ENCODE measurements around the gene RPL23. TPM values are rescaled to one million over a fixed set of nuclear protein-coding genes. Genes with fewer than 3 reads are reported as not detected.

RPL23 gene
- total RNA-seq (2013; cell fraction: nucleolus; rRNA removed): 251 and 278 TPM in 2 replicates
- total RNA-seq (2014; rRNA removed): 2,317 and 2,414 TPM in 2 replicates
- 3,231 and 3,325 TPM in 2 replicates for total RNA-seq (2014; rRNA removed; fragmentation: Illumina TruSeq; extraction: Trizol)
- total RNA-seq (2021): 2,200 and 2,256 TPM in 2 replicates
- 15,073 TPM for polyA plus RNA-seq (2011; ENCODE audit: low read depth)
- 2,867 and 3,528 TPM in 2 replicates for polyA plus RNA-seq (2011; rRNA removed)
- polyA plus RNA-seq (2011; cell fraction: cytosol; rRNA removed): 1,769 and 1,817 TPM in 2 replicates
- 668 and 763 TPM in 2 replicates for polyA plus RNA-seq (2011; cell fraction: nucleus; rRNA removed)
- 4,332 and 4,612 TPM in 2 replicates for polyA plus RNA-seq (2012)
- polyA plus RNA-seq (2014; fragmentation: Illumina TruSeq; extraction: Trizol): 4,821 and 5,052 TPM in 2 replicates
- polyA plus RNA-seq (2014; fragmentation: Nextera tagmentation; extraction: Ambion mirVana): 1,000 to 10,000 TPM; 3,319 to 3,754 TPM
- polyA plus RNA-seq (2014; rRNA removed): 3,219 and 3,296 TPM in 2 replicates
- polyA plus RNA-seq (2016; fragmentation: Nextera tagmentation; extraction: Ambion mirVana): 1,000 to 10,000 TPM; 2,341 to 2,536 TPM
- 682 and 694 TPM in 2 replicates for polyA minus RNA-seq (2011; rRNA and poly(A)+ RNA removed)
- polyA minus RNA-seq (2011; cell fraction: cytosol; rRNA and poly(A)+ RNA removed): 326 and 362 TPM in 2 replicates
- 94.9 and 131 TPM in 2 replicates for polyA minus RNA-seq (2011; cell fraction: nucleus; rRNA and poly(A)+ RNA removed)
- Bru-seq, nascent RNA: percentile 100 among the genes with signal in this experiment
- BruChase-seq, experiment 1, labeled RNA remaining after a 6-hour chase: percentile 99 among the genes with signal in this experiment
- percentile 99 among the genes with signal in this experiment for BruChase-seq, experiment 2, labeled RNA remaining after a 2-hour chase
- long read RNA-seq, experiment 1, transcript RPL23-206 (5 exons, 2,821 nt): major isoform, 324 of 364 reads
- long read RNA-seq, experiment 1, partial matches to known transcripts: 34 of 364 reads
- long read RNA-seq, experiment 1, other reads (novel, unspliced or antisense): 5 of 364 reads
- long read RNA-seq, experiment 2, transcript RPL23-210 (2 exons, 429 nt): minor isoform, 5 of 679 reads
- long read RNA-seq, experiment 2, transcript RPL23-206 (5 exons, 2,821 nt): major isoform, 638 of 679 reads
- long read RNA-seq, experiment 2, transcript RPL23-207 (4 exons, 615 nt): minor isoform, 11 of 679 reads
- long read RNA-seq, experiment 2, partial matches to known transcripts: 18 of 679 reads
- long read RNA-seq, experiment 2, other reads (novel, unspliced or antisense): 5 of 679 reads

DNA sequence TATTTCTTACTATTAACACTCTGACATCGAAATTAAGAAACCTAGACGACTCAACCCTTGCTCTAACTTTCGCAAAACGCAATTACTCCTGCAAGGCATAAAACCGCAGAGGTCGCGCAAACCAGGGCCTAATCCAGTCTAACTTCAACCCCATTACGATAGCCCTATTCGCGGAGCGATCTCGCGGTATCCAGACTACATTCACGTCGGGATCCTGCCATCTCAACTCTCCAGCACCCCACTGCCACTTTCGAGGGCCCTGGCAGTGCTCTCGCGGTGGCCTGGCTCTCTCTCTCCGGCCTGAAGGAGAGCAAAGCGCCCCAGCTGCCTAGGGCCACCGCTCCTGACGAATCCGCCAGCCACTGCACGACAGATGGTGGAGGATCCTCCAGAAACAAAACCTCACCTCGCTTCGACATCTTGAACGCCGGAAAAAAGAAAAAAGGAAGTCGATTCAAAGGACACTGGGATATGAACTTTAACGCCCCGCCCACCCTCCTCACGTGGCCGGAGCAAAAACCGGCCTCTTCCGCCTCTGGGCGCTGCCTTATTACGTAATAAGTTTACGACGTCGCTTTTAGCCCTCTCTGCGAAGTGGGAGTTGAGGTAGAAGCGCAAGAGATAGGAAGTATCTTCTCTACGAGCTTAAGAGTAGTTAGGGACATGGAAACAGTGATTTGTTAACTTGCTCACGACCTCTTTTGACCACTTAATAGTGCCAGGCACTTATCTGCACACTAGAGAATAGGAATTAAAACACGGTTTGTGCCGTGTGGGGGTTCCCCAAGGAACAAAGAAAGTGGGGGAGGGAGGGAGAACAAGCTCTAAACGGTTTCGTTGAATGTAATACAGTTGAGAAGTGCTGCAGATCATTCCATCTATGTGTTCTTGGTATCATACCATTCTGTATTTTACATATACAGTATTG lies at the start of gene RPL23:
Gene RPL23 (minus strand): TSS at position 430 of the 928 bp plus-strand sequence. CDS start 11 bp downstream, at position 419.
- peak within 1 kb of the TSS; percentile 60 for H3K4me2 ChIP-seq (ENCODE audit: control insufficient read depth, insufficient read depth)
- TF ChIP-seq TCF12 (IDR thresholded peaks at IDR 0.05; ENCODE audit: low read depth, low read length) (peak; percentile 71; the same call in 1 of the 2 replicates), EED (IDR thresholded peaks at IDR 0.05; ENCODE audit: low read depth) (no peak), MEF2B (IDR thresholded peaks at IDR 0.05; ENCODE audit: partially characterized antibody, poor library complexity, severe bottlenecking) (no peak), ETV6 (conservative IDR thresholded peaks at IDR 0.05 in 1 of 2, IDR thresholded peaks at IDR 0.05 in 1 of 2; ENCODE audit: borderline replicate concordance in 1 of 2, low read depth in 1 of 2) (peak in 1 of 2 experiments; percentile 26; a peak in 1 of 4 replicates), KDM1A (IDR thresholded peaks at IDR 0.05; ENCODE audit: borderline replicate concordance) (no peak), CREM (IDR thresholded peaks at IDR 0.05; ENCODE audit: low read depth) (peak; percentile 99), TARDBP (IDR thresholded peaks at IDR 0.05; ENCODE audit: borderline replicate concordance) (peak; percentile 57), NFYA (IDR thresholded peaks at IDR 0.05; ENCODE audit: borderline replicate concordance, low read depth, low read length) (no peak)
- TF ChIP-seq, protein P1, sequence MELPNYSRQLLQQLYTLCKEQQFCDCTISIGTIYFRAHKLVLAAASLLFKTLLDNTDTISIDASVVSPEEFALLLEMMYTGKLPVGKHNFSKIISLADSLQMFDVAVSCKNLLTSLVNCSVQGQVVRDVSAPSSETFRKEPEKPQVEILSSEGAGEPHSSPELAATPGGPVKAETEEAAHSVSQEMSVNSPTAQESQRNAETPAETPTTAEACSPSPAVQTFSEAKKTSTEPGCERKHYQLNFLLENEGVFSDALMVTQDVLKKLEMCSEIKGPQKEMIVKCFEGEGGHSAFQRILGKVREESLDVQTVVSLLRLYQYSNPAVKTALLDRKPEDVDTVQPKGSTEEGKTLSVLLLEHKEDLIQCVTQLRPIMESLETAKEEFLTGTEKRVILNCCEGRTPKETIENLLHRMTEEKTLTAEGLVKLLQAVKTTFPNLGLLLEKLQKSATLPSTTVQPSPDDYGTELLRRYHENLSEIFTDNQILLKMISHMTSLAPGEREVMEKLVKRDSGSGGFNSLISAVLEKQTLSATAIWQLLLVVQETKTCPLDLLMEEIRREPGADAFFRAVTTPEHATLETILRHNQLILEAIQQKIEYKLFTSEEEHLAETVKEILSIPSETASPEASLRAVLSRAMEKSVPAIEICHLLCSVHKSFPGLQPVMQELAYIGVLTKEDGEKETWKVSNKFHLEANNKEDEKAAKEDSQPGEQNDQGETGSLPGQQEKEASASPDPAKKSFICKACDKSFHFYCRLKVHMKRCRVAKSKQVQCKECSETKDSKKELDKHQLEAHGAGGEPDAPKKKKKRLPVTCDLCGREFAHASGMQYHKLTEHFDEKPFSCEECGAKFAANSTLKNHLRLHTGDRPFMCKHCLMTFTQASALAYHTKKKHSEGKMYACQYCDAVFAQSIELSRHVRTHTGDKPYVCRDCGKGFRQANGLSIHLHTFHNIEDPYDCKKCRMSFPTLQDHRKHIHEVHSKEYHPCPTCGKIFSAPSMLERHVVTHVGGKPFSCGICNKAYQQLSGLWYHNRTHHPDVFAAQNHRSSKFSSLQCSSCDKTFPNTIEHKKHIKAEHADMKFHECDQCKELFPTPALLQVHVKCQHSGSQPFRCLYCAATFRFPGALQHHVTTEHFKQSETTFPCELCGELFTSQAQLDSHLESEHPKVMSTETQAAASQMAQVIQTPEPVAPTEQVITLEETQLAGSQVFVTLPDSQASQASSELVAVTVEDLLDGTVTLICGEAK (IDR thresholded peaks at IDR 0.05; ENCODE audit: borderline replicate concordance): peak; percentile 82; the same call in 1 of the 2 replicates
- TF ChIP-seq, protein P2, sequence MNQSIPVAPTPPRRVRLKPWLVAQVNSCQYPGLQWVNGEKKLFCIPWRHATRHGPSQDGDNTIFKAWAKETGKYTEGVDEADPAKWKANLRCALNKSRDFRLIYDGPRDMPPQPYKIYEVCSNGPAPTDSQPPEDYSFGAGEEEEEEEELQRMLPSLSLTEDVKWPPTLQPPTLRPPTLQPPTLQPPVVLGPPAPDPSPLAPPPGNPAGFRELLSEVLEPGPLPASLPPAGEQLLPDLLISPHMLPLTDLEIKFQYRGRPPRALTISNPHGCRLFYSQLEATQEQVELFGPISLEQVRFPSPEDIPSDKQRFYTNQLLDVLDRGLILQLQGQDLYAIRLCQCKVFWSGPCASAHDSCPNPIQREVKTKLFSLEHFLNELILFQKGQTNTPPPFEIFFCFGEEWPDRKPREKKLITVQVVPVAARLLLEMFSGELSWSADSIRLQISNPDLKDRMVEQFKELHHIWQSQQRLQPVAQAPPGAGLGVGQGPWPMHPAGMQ (IDR thresholded peaks at IDR 0.05; ENCODE audit: borderline replicate concordance): no peak

More for the DNA sequence above, at the start of gene RPL23:
- intact Hi-C loops (cut with micrococcal nuclease; ENCODE audit: unreplicated experiment) (loop anchor here (2.0 kb wide), 1 partner anchor 15 kb away; no protein-coding TSS in a partner anchor), in situ Hi-C loops (cut with MboI) (no loop called here)
- Histone ChIP-seq H3K36me3 (ENCODE audit: control insufficient read depth in 2 of 2, insufficient read depth in 2 of 2, low read length in 1 of 2) (peaks cover 6 to 41% of the 10 kb centered on the region in 2 experiments), H3K4me3 (peak within 1 kb of the TSS; percentile 88), H3K9ac (ENCODE audit: control insufficient read depth, insufficient read depth, low read length) (peak within 1 kb of the TSS; percentile 88), H4K20me1 (ENCODE audit: control insufficient read depth, insufficient read depth) (peaks cover 13% of the 10 kb centered on the region; the same call in 1 of the 2 replicates), H3K9me3 (replicated peaks; ENCODE audit: control insufficient read depth, insufficient read depth, low read length) (no peaks in the 10 kb centered on the region), H3K27ac (ENCODE audit: control insufficient read depth, insufficient read depth) (peak within 1 kb of the TSS; percentile 95), H3K27me3 (replicated peaks in 1 of 2; ENCODE audit: control insufficient read depth in 2 of 2, insufficient read depth in 2 of 2, low read length in 1 of 2) (no peaks in the 10 kb centered on the region), H3K79me2 (ENCODE audit: control insufficient read depth, insufficient read depth, low read length) (peaks cover 36% of the 10 kb centered on the region), H2AFZ (ENCODE audit: control insufficient read depth, low read depth, low read length) (peak within 1 kb of the TSS; percentile 50), H3K4me1 (ENCODE audit: control insufficient read depth, insufficient read depth, low read length) (peaks cover 18% of the 10 kb centered on the region)
- TSS peak; percentile 80 for BruUV-seq (replicated peaks)
- RAD21 ChIA-PET (ENCODE audit: unreplicated experiment): interaction anchor here (1.0 to 4.6 kb wide), 10 partner anchors 10 to 300 kb away, joined by 3 to 37 read pairs (median 6); partner anchors contain the start of genes CWC25, LASP1 and PIP4K2B
- SMC1A ChIA-PET (ENCODE audit: uncharacterized antibody, unreplicated experiment): interaction anchor here (0.9 to 4.1 kb wide), 11 partner anchors 10 to 177 kb away, joined by 3 to 20 read pairs (median 5); partner anchors contain the start of genes CWC25 and LASP1
- FAIRE-seq (peak; percentile 93), DNase-seq (ENCODE audit: low read depth, low spot score) (peak; percentile 87), ATAC-seq (peak; percentile 85)
- CTCF ChIA-PET: interaction anchor here (0.6 to 2.1 kb wide), 9 partner anchors 9 to 408 kb away, joined by 3 to 13 read pairs (median 4); partner anchors contain the start of gene LASP1
- WGBS (ENCODE audit: insufficient coverage, insufficient replicate concordance, low lambda C conversion rate, missing lambda C conversion rate): 1% methylated on average over 48 of the region's 48 CpGs
- POLR2A ChIA-PET: interaction anchor here (0.6 to 3.1 kb wide), 13 partner anchors 10 to 300 kb away, joined by 3 to 61 read pairs (median 5); partner anchors contain the start of genes CWC25, LASP1 and PSMB3

All from GM12878 (cell line).